ENCODE measurements around the gene DDX1. TPM values are rescaled to one million over a fixed set of nuclear protein-coding genes. Genes with fewer than 3 reads are reported as not detected.

DDX1 gene
- total and polyA plus RNA-seq, 2 of the 4 experiments (the other 2 are of a cell fraction) = 73.6 to 74.9 TPM

Other genes starting within 250 kb of the DDX1 start
- gene NBAS, start 30.5 kb upstream of the DDX1 start, total RNA-seq (2012; rRNA removed) = 88.9 and 105 TPM in 2 replicates
- gene NBAS, start 30.5 kb upstream of the DDX1 start, polyA plus RNA-seq (2012; rRNA removed) = 20.4 and 22.3 TPM in 2 replicates

Measured in IMR-90 (cell line).